ENCODE data around the gene OR14A16.

Gene OR14A16, protein sequence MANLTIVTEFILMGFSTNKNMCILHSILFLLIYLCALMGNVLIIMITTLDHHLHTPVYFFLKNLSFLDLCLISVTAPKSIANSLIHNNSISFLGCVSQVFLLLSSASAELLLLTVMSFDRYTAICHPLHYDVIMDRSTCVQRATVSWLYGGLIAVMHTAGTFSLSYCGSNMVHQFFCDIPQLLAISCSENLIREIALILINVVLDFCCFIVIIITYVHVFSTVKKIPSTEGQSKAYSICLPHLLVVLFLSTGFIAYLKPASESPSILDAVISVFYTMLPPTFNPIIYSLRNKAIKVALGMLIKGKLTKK

GRCh38 chr1:247824023-247824422 is at the start of gene OR14A16:
TSS of gene OR14A16 (minus strand) at chr1:247824119. CDS start at chr1:247815729, 8,390 bp downstream.
- DNase-seq = no peak

- no peak for DNase-seq
Observed at GRCh38 chr1:247865416-247865815, 41.5 kb upstream of the OR14A16 start.

DNA sequence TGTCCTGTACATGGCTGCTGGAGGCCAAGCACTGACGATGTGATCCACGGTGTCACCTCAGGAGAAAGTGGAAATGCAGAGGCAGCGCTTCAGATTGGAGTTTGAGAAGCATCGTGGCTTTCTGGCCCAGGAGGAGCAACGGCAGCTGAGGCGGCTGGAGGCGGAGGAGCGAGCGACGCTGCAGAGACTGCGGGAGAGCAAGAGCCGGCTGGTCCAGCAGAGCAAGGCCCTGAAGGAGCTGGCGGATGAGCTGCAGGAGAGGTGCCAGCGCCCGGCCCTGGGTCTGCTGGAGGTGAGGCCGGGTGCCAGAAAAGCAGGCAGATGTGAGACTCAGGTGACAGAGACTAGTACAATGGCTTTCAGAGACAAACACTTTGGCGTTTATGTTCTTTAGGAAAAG is 40.7 kb upstream of the OR14A16 start:
- no peak for DNase-seq

GRCh38 chr1:247862756-247863155 is 38.8 kb upstream of the OR14A16 start:
- no peak for DNase-seq

DNA sequence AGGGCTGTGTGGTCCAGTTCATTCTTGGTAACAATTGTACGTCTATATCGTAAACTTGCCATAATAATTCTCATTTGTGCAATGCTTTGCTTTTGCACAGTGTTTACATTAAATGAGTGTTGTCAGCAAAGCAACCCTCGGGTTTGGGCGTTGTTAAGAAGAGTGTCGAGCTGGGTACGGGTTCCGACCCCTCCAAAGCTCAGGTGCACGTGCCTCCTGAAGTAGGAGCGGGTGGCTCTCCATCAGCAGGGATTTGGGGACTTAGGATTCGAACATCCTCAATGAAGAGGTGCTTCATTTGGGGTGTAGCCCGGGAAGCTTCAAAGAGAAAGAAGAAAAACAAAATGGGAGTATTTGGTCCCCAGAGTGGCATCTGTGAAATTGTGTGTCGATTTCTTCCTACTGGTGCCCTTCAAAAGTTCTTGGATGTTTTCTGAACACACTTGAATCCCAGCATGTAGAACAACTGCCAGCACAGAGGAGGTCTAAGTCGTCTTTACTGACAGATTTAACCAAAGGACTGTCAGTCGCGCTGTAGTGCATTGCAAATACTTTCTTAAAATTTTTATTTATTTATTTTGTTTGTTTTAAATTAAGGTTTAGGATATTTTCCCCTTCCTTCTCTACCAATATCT is 34.2 kb upstream of the OR14A16 start:
- no peak for DNase-seq

DNA sequence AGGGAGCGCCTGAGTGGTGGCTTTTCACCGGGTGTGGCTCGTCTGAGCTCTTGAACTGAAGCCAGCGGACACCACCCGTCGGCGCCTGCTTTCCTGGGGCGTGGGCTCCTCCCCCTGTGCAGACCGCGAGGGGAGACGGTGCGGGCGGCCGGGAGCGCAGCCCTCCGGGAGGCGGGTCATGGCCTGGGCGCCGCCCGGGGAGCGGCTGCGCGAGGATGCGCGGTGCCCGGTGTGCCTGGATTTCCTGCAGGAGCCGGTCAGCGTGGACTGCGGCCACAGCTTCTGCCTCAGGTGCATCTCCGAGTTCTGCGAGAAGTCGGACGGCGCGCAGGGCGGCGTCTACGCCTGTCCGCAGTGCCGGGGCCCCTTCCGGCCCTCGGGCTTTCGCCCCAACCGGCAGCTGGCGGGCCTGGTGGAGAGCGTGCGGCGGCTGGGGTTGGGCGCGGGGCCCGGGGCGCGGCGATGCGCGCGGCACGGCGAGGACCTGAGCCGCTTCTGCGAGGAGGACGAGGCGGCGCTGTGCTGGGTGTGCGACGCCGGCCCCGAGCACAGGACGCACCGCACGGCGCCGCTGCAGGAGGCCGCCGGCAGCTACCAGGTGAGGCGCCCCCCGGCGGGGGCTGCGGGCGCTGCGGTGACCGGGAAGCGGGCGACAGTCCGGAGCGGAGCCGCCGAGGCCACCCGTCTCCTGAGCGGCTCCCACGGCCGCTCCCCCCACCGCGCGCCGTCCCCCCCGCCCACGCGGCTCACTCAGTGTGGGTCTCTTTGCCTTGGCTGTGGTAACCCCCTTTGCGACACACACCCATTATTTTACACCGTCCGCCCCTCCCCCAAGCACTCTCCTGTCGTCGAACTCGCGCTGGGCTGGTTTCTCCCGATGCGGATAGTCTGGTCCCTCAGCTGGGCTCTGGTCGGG is 33.4 kb upstream of the OR14A16 start, which contains the start of gene TRIM58:
TRIM58 (plus strand) TSS at position 119 of the 916 bp plus-strand sequence; CDS start at position 179, 60 bp downstream.
- no peak for DNase-seq

GRCh38 chr1:247855911-247856310 is 32.0 kb upstream of the OR14A16 start:
- DNase-seq = no peak

DNA sequence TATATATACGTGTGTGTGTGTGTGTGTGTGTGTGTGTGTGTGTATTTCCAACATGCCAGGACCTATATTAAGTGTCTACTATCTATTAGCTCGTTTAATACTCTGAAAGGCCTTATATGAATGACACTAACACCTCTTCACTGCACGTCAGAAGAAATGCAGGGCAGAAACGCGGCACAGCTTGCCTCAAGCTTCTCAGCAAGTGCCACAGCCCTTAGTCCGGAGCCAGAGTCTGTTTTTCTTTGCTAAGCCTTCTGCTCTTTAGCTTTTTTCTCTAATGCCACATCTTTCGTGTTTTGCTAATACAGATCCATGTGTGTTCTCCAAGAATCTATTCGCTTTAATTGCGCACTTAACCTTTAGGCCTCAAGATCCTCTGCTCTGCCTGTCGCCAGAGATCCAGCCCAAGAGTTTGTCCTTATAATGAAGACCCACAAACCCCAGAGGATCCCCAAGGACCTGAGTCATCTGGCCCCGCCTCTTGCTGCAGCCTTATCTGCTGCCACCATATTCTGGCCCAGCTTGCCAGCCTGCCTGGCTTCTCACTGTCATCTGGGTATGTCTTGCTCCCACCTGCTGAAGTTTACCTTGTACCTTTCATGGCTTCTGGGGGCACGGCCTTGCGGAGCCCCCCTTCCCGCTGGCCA is 31.1 kb upstream of the OR14A16 start:
- no peak for DNase-seq

DNA sequence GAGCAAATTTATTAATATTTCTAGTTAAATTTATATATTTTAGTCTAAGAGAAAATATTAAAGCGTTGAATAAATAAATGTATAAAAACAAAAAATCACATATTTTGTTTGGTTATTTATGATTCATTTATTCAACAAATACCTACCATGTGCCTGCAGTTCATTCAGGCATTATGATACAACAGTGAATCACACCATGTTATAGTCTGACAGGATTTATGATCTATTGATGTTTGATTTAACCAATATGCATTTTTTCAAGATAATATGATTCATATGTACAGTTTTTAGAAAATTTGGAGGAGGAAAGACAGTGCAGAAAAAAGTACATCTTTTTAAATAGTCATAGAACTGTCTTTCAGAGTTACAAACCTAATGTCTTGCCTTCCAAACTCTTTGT is 25.7 kb upstream of the OR14A16 start:
- DNase-seq = no peak

DNA sequence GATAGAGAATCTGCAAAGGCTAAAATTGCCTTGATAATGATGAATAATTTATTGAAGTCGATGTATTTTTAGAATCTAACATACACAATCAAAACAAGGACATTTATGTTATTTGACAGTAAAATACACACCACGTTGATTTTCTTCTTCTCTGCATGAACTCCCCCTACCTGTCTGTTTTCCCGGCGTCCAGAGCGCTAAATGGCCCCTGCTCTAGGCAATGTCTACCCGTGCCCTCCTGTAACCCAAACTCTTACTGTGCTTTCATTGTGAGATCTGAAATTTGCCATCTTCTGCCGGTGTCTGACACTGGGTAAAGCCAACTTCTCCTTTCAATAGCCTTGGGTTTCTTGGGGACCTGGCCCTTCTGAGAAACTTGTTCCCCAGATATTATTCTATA is 24.4 kb upstream of the OR14A16 start:
- no peak for DNase-seq

- DNase-seq = no peak
Observed at GRCh38 chr1:247845693-247846017, 21.7 kb upstream of the OR14A16 start.

- no peak for DNase-seq
Observed at GRCh38 chr1:247845011-247845692, 21.2 kb upstream of the OR14A16 start.

GRCh38 chr1:247843411-247843810 is 19.5 kb upstream of the OR14A16 start:
- DNase-seq = no peak

- DNase-seq = no peak
Observed at GRCh38 chr1:247841796-247842195, 17.9 kb upstream of the OR14A16 start, which contains the start of gene OR11L1. TSS of gene OR11L1 (minus strand) at chr1:247841896. CDS start at chr1:247841896, 0 bp downstream.

DNA sequence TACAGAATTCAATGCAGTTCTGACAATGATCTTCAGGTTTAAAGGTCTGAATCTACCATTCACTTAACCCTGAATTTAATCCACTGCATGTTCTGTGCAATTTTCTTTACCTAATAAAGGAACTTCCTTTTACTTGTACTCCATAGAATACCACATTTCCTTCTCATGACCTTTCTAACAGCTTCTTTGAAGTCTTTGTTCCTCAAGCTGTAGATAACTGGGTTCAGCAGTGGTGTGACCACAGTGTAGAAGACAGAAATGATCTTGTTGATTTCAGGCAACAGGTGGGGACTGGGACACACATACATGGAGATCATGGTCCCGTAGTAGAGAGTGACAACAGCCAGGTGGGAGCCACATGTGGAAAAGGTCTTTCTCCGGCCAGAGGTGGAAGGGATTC is 16.9 kb upstream of the OR14A16 start:
- DNase-seq = no peak

GRCh38 chr1:247833601-247834000 is 9.7 kb upstream of the OR14A16 start:
- DNase-seq = no peak

DNA sequence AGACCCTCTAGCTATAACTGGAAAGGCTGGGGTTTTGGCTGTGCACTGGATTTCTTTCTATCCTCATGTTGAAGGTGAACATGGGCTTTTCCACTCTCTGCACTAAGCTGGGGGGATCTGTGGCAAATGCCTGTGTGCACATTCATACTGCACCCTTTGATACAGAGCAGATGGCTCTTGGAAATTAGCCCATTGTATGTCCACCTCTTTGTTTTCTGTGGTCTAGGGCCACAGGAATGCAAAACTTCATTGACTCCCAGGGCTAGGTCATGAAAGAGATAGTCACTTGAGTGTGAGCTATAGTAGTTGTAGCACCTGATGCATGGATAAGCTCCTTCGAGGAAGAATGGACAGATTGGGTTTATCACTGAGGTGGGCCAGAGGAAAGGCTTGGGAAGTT is 5.7 kb upstream of the OR14A16 start:
- DNase-seq = no peak

DNA sequence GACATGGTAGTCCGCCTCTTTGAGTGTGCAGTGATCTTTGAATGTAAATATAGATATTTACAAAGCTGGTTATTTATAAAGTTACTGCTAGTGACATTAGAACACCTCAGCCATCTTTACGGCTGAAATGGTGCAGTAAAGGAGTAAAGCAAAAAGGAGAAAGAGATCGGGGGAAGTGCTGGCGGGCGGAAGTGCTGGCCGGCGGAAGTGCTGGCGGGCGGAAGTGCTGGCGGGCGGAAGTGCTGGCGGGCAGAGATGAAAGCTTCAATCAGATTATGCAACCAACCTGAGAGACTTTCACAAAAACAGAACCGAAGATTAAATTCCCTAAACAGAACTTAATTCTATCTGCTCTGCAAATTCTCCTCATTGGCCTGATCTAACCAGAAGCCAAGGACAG is 1.4 kb upstream of the OR14A16 start:
- no peak for DNase-seq

GRCh38 chr1:247822060-247822459 is 1.9 kb downstream of the OR14A16 start:
- no peak for DNase-seq

DNA sequence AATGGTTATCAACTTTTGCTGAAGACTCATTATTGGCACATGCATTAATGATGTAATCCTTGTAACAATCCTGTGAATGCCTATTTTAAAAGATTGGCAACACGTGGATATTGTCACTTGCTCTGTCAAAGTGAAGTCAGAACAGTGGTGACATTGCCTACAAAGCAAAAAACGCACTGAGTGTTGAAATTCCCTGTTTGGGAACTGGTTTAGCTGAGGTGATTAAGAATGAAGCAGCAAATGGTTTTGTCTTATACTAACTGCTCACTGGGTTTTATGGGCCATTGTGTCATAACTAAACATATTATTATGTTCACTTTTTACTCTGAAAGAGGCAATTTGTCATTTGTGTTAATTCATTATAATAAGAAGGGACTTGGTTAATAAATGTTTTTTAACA is 11.3 kb downstream of the OR14A16 start:
- no peak for DNase-seq

DNA sequence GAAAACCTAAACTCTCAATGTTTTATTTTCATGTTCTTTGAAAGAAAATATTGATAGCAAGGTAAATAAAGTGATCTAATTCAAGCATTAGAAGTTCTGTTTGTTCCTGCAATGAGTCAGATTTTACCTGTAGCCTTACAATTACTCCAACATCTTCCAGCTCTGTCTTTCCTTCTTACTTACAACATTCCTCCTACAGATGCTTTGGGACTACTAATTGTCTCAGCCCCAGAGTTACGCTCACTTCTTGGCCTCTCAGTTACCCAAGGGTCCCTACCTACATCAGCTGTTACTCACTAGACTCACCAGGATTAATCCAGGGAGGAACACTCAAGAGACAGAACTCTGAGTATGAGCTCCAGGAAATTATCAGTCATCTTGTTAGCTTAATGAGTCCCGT is 26.4 kb downstream of the OR14A16 start:
- DNase-seq = no peak

GRCh38 chr1:247769603-247770002 is 54.3 kb downstream of the OR14A16 start:
- DNase-seq = no peak

Measured in NCI-H446 treated with DMSO at 0.1 percent for 48 hours (cell line).